ENCODE results near the gene KLHL14.
A peak's percentile ranks its signal among the peaks of the same experiment; 100 is the strongest.

The KLHL14 gene

DNA sequence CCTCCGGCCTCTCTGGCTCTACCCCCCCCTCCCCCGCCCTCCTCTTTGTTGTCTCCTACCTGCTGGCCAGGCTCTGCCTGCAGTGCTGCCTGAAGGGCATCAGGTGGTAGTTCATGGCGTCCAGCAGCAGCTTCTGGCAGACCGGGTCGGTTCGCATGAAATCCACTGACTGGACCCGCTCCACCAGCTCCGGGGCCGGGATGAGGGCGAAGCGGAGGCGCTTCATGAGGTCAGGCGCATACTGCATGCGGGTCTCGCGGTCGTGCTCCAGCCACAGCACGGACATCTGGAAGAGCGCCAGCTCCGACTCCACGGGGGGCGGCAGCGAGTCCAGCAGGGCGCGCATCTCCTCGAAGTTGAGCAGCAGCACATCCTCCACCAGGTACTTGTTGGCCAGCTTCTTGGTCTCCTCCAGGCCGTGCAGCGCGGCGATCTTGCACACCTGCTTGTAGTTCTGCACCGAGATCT, 3.2 kb downstream of the KLHL14 start:
- peak; percentile 87 for DNase-seq

DNA sequence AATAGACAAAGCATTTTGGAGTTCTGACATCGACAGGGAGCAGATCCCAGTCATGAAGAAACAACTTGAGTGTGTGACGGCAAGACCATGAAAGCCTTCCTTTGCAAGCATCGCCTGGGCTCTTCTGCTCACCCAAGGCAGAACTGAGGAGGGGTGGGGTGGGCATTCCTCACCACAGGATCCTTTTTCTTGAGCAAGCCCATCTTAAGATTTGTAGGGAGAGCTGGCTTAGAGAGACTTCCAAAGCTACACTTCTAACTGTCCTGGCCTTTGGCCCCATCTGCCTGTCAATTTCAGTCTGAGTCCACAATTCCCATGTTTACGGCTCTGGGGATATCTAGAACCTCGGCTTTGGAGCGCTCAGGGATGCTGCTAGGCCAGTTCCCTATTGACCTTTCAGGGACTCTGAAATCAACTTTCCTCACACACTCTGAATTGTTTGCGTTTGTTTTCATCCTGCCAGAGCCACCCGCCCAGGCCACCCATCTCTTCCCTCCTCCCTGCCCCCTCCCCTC, 3.7 kb downstream of the KLHL14 start:
- DNase-seq = no peak

DNA sequence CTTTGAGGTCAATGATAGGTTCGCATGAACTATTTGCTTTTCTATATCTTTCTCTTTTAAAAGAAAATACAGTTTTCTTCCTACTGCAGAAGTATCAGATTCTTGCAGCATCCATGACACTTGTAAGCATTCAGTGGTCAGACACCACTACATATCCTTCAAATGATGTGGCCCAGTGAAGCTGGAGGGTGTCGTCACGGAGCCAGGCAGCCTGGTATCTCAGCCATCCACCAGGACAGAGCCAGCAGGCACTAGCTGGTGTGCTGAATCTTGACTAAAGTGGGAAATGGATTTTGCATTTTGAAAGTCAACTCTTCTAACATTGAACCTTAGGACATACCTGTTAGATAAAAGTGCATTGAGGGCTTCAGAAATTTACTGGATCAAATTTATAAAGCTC, 5.4 kb downstream of the KLHL14 start:
- peak; percentile 68 for DNase-seq

DNA sequence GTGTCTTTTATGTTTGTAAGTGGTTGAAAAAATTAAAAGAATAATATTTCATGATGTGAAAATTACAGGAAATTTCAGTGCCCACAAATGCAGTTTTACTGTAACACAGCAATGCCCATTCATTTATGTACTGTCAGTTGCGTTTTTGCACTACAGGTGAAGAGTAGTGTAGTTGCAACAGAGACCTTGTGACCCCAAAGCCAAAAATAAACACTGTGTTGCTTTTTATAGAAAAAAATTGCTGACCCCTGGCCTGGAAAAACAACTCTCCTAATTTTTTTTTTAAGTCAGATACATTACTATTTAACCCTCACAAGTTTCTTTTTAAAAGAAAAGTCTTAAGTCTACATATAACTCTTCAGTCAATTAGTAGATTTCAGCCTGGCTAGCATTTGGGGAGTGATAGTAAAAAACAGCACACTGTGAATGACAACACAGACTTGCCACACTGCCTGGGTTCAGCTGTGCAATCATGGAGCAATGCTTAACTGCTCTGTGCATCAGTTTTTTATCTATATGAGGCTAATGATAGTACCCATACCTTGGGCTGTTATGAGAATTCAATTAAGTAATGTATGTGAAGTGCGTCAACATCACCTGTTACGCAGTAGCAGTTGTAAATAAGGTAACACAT, 8.1 kb downstream of the KLHL14 start:
- no peak for DNase-seq

DNA sequence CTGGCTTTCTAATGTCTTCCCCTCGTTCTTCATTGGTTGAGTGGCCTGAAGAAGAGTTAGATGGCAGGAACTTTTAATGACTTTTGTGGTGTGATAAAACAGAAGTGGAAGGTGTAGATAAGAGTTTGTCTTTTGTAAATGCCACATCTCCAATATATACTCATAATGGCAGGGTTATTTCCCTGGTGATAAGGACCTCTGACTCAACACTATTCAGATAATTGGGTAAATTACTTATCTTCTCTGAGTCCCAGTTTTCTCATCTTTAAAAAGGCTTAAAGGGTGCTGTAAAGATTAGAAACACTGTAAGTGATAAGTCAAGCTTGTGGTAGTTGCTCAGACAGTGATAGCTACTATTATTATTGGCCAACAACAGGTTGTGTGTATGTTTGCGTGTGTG, 9.5 kb downstream of the KLHL14 start:
- DNase-seq = no peak

DNA sequence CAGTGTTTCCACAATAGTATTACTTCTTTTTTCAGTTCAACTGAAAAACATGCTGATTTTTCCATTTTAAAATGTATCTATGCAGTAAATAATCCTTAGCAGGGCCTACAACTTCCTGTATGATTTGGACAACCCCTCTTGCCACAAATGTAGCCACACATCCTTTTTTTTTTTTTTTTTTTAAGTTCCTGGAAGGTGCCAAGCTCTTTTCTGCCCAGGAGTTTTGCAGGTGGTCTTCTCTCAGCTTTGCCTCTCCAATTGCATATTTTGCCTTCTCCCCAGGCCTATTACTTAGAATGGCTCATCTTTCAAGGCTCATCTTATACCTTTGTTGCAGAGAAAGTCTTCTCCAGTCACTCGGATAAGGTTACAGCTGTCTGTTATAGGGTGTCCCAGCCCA, 11.6 kb downstream of the KLHL14 start:
- DNase-seq = no peak

DNA sequence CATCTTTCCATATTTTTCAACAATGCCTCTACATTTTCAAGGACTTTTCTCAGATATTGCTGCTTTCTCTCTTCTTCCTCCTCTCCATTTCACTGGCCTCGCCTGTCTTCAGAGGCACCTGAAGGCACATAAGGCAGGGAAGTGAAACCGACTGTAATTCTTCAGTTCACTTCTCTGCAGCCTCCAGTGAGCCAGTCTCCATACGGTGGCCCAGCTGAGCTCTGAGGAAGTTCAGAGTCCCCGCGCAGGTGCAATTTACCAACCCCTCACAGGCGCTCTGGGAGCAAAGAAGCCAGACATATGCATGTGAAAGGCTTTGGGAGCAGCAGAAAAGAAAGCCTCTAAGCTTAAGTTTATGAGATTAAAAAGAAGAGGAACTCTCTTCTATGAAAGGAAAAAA, 12.4 kb downstream of the KLHL14 start:
- DNase-seq = no peak

DNA sequence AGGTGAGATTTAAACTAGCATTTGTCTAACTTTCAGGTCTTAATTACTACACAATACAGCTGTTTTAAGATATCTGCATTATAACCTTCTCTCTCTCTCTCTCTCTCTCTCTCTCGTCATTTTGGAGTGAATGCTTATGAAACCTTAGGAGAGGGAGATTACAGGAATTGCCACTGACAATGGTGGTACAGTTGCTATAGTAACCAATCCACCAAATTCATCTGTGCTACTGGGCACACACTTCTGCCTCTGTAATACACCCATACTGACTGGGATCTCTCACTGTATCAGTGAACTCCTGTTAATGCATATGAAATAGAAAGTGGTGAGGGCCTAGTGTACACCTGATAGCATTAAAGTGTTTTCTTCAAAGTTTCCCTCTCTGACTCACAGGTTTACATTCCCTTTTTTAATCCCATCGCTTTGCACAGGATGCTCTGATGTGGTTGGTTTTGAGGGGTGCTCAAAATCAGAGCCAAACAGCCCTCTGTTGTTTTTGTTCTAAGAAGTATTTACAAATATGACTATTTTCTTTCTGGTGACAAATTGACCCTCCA, 13.1 kb downstream of the KLHL14 start:
- peak; percentile 34 for DNase-seq

DNA sequence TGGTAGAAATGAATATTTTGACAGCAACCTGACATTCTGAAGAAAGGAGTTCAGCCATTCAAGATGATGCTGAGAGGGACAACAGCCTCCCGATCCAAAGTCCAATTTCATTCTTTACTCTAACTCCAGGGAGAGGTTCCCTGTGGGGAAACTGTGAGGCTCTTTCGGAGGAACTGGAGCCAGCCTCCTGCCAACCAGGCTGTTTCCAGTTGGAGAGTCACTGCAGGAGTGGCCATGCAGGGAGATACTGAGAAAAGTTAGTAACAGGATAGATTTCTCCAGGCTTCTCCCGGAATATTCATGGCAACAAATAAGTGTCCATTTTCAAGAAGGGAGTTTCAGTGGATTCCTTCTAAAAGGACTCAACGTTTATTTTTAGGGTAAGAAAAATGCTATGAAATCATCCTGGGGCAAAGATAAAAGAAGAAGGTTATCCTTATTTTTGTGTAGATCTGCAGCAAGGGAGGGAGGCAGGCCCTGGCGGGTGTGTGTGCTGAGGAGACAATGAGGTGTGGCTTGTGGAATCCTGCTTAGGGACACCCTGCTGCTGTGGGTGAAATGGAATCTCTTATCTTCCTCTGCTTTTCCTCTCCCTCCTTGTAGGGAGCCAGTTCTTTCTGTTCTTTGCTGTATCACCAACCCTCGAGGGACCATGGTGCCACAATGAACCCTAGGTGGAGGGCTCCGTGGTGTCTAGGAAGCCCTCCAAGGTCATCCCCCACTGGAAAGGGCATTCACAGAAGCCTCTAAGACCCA, 18.1 kb downstream of the KLHL14 start:
- DNase-seq = no peak

DNA sequence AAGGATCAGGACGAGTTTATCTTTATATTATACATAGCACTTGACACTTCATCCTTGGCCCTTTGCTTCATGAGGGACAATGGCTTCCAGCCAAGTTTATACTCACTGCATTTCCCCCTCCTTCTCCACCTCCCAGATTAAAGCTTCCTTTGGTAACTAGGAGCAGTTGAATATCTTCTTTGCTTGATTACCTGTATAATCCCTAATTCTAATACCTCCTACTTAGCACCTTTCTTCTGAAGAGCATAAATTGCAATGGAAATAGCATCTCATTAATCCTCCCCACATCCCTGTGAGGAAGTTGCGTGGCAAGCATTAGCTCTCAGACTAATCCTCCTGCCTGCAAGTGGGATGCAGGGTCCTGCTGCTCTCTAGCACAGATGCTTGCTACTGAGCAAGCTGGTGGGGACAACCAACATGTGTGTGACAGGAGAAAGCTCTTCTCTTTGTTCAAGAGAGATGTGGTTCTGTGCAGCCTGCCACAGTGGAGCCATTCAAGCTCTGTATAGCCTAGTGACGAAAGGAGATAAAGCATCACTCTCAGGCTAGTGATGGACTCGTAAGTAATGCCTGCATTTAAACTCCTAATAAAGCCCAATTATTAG, 19.1 kb downstream of the KLHL14 start:
- DNase-seq = no peak

DNA sequence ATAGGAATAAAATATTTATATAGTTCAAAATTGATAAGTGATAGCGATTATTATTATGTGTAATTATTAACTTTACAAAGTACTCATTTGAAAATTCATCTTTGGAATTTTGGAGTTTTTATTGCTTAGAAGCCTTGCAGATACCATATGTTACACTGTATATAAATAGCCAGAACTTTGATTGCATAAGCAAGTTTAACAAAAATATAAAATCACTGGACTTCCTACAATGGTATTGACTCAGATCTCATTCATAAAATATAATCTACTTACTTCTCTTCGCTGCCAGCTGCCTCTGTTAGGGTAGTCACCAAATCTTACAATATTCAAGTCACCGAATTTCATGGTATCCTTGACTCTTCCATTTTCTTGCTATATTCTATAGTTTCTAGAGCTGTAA, 22.5 kb downstream of the KLHL14 start:
- no peak for DNase-seq

DNA sequence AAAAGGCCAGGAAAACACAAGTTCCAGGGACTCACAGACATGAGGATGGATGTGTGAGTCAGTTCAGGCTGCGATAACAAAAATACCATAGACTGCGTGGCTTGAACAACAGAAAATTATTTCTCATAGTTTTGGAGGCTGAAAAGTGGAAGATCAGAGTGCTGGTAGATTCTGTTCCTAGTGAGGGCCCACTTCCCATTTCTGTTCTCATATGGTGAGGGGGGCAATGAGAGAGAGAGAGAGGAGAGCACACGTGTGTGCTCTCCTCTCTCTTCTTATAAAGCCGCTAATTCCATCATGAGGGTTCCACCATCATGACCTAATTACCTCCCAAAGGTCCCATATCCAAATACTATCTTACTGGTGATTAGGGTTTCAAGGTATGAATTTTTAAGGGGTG, 23.0 kb downstream of the KLHL14 start:
- DNase-seq = no peak

DNA sequence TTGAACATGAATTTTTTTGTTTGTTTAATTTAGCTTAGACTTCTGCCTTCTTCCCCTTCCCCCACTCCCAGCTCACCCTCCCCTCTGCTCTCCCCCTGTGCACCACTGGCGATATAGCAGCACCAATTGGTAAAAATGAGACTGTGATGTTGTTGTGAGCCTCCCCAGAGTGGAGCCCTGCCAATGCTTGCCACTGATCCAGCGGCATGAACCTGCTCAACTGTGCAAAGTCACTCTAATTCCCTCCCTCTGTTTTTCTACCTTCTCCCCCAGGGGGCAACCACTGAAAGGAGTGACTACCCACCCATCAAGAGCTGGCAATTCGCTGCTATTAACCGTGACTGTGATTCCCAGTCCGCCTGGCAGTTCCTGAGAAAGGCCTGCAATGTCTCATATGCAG, 30.2 kb downstream of the KLHL14 start:
- peak; percentile 18 for DNase-seq

DNA sequence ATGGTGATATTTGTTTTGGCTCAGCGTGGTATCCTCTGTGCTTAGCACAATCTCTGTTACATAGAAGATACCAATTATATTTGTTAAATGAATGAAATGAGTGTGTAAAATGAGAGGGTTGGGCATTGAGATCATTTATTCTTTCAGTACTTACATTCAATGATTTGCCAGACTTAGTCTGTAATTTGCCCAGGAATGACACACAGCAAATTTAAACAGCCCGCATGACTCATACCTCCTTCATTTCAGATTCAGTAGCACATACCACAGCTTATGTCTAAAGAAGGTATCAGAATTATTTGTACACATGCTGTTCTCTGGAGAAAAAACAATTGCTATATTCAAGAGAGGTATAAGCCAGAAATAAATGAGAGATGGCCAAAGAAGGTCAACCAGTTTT, 37.0 kb downstream of the KLHL14 start:
- peak; percentile 44 for DNase-seq

DNA sequence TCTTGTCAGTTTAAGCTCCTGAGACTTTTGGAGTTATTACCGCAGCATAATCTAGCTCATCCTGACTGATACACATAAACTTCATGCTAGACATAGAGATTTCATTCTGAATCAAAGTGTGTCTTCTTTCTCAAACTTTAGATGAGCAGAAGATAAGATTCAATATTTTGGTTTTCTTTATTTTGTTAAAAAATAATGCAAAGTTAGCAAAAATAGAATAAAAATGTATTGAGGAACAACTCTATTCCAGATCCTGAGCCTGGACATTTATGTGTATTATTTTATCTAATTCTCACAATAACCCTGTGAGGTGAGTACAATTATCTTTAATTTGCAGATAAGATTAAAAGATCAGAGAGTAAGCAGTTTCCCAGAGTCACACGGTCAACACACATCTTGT, 38.4 kb downstream of the KLHL14 start:
- DNase-seq = no peak

DNA sequence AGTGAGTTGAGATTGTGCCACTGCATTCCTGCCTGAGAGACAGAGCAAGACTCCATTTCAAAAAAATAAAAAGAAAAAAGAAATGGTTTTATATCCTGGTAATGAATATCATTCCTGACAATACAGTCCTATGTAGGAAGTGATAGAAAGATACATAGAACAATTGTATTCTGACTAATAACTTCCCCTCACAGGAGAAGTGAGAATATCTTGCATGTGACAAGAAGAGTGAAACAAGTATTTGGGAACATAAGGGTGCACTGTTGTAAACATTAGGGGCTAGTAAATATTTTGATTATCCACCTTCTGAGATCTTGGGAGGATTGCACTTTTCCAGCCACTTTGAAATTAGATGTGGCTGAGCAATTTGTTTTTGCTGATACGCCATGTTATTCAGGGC, 40.7 kb downstream of the KLHL14 start:
- DNase-seq = no peak

DNA sequence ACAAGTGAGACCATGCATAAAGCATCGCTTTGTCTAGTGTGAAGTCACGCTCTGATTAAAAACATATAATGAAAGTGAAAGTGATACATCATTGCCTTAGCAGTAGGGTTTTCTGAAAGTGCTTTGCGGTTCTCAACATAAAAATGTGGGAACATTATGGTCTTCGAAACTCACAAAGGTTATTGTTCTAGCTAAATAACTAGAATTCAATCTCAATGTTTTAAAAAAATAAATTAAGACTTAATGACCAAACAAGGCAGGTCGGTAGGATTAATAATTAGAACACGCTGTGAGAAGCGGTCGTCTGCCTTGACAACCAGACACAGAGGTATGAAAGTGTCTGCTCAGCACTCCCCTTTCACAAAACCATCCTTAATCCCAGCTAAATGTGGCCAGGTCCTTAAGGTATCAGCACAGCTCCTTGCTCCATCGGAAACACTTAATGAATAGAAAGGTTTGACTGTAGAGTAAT, 42.2 kb downstream of the KLHL14 start:
- peak; percentile 70 for DNase-seq

DNA sequence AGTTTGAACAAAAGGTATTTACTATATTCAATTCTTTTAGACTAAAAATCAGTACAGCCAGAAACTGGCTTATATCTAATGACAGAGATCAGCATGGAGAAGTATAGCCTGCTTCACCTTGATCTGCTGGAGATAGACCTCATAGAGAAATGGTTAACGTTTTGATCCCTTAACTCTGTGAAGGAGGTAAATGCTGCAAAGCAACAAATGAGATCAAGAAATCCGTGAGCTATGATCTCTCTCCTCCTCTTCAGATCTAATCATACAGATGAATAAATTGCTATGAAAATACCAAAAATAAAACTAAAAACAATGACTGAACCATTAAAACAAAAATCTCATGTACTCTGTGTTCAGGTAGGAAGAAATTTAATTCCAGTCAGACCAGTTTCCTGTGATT, 42.8 kb downstream of the KLHL14 start:
- peak; percentile 21 for DNase-seq

DNA sequence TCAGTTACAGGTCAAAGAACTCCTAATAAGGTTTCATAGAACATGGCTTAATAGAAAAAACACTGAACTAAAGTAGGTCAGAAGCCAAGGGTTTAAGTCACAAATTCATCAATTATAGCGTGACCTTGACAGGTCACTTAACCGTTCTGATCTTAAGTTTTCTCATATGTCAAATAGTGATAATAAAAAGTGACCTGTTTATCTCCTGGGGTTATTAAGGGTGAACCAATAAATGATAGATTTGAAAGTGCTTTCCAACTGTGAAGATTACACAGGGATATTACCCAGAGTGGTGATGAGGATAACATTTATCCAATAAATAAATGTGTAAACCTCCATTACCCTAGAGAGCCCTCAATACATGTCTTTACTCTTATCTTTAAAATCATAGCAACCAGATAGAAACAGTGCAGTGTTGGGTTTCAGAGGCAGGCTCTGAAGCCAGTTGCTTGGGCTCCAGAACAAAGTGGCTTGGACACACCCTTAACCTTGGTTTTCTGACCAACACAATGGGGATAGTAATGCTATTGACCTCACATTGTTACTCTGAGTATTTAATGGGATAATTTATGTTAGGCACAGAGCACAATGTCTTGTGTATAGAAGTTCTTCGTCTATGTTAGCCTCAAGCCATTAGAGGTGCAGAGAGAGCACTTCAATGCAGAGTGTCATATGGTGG, 48.6 kb downstream of the KLHL14 start:
- DNase-seq = no peak

DNA sequence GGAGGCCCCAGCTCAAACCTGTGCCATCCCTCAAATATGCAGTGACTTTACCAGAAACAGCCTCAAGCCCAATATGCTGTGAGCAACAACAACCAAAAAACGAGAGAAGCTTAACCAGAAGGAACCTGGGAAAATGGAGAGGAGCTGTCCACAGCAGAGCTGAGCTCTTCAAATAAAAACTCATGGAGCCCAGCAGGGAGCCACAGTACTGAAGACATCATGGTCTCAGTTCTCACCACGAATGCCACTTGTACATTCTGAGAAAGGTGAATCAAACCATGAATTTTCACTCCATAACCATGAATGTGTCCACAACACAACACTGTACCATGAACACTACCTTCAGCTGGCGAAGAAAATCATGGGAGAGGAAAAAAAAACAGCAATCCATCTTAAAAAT, 50.5 kb downstream of the KLHL14 start:
- DNase-seq = no peak

DNA sequence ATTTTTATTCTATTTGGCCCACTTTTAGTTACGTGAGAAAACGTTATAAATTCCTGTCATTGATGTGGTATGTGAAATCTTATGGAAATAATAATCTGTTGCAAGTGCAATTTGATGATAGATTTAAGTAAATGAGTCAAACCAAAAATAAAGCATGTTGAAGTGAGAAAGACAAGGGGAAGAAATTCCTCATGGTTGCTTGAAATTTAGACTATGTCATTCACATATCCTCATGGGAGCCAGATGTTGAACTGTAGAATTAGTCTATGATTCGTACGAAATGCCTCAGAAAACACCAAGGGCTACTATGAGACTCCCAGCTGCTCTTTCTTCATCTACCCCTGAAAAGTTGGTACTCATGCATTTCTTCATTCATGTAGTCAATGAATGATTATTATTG, 55.7 kb downstream of the KLHL14 start:
- DNase-seq = no peak

DNA sequence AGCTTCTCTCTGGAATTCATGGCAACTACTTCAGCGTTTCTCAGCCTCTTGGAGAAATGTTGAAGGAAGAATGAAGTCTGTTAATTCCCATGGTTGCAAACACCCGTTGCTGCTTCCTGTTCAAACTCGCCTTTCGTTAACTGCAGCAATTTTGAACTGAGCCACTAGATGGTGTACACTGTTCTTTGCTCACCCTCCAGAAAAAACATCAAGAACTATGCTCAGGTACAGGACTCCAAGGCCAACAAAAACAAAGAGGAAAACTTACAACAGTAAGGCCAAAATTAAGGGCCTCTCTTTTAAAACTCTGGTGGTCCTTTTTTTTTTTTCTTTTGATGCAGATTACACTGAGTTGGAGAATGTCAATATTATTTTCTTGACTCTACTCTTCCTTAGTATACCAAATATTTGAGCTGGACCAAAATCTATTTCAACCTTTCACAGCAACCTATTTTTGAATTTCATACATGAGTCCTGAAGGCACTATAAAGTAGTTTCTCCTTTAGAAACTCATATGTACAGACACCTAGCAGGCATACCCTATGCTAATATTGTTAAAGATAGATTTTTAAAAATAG, 58.2 kb downstream of the KLHL14 start:
- peak; percentile 74 for DNase-seq

DNA sequence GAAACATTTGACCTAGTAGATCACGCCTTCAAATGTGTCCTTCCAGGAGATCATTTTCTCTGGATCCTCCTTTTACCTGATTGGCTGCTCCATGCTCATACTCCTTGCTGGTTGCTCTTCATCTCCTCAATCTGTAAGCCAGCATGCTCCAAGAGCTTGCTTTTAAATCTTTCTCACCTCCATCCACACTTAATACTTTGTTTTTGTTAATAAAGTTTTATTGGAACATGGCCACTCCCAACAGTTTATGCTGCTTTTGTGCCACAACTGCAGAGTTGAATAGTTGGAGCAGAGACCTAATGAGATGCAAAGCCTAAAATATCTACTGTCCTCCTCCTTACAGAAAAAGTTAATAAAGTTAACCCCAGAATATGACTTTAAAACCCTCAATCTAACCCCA, 60.0 kb downstream of the KLHL14 start:
- DNase-seq = no peak
